Neuronal stem cell (in vitro differentiated cells): ENCODE results near the gene NHERF1.

Experiments
- DNase-seq: peaks from one replicate; pipeline ENCODE4 v3.0.0-alpha.2; 2013; ENCODE audit warnings: low spot score
- H2AFZ ChIP-seq: one replicate; pipeline ENCODE4 v1.6.1; 2013; ENCODE audit warnings: mild to moderate bottlenecking, low read length, inconsistent platforms
- H2AK5ac ChIP-seq: 2 replicates; pipeline ENCODE4 v1.6.1; 2013; ENCODE audit warnings: low read depth, mild to moderate bottlenecking, inconsistent platforms, low read length, moderate library complexity, mixed read lengths
- H2BK120ac ChIP-seq: 2 replicates; pipeline ENCODE4 v1.6.1; 2013; ENCODE audit warnings: low read depth, mild to moderate bottlenecking, inconsistent platforms, low read length, moderate library complexity, mixed read lengths
- H2BK12ac ChIP-seq: one replicate; pipeline ENCODE4 v1.6.1; 2013; ENCODE audit warnings: low read length, inconsistent platforms
- H2BK15ac ChIP-seq: 2 replicates; pipeline ENCODE4 v1.6.1; 2013; ENCODE audit warnings: mild to moderate bottlenecking, low read length, inconsistent platforms, mixed read lengths
- H2BK5ac ChIP-seq: one replicate; pipeline ENCODE4 v1.6.1; 2013; ENCODE audit warnings: inconsistent platforms, mild to moderate bottlenecking, low read length, moderate library complexity
- H3K14ac ChIP-seq: one replicate; pipeline ENCODE4 v1.6.1; 2013; ENCODE audit warnings: low read length, inconsistent platforms
- H3K18ac ChIP-seq: 2 replicates; pipeline ENCODE4 v1.6.1; 2013; ENCODE audit warnings: low read length, inconsistent platforms
- H3K23ac ChIP-seq: 2 replicates; pipeline ENCODE4 v1.6.1; 2013; ENCODE audit warnings: low read depth, mild to moderate bottlenecking, mixed read lengths, low read length, inconsistent platforms; ENCODE audit not compliant: poor library complexity
- H3K27ac ChIP-seq: replicated peaks from 3 replicates; pipeline ENCODE4 v1.5.1; 2013; ENCODE audit warnings: low read length, inconsistent platforms
- H3K27me3 ChIP-seq, 3 experiments: 2 replicates each; pipeline ENCODE4 v1.6.1; 2013; ENCODE audit warnings: low read length in 3 of 3, mild to moderate bottlenecking in 2 of 3, inconsistent platforms in 1 of 3, low read depth in 1 of 3, mixed read lengths in 1 of 3, moderate library complexity in 1 of 3; ENCODE audit not compliant: control insufficient read depth in 3 of 3, insufficient read depth in 3 of 3
- H3K36me3 ChIP-seq, 2 donors: replicated peaks in 1 of 2; 2 replicates each; pipeline ENCODE4 v1.6.1; 2013; ENCODE audit warnings: low read length in 2 of 2; ENCODE audit not compliant: control insufficient read depth in 2 of 2, insufficient read depth in 2 of 2
- H3K4ac ChIP-seq: 2 replicates; pipeline ENCODE4 v1.6.1; 2013; ENCODE audit warnings: inconsistent platforms, mild to moderate bottlenecking, low read length, moderate library complexity
- H3K4me1 ChIP-seq, 2 donors: 1 replicate in 1 of 2; 2 replicates in 1 of 2; pipeline ENCODE4 v1.6.1; 2013; ENCODE audit warnings: low read length in 2 of 2, low read depth in 1 of 2; ENCODE audit not compliant: control insufficient read depth in 2 of 2, insufficient read depth in 1 of 2
- H3K4me2 ChIP-seq: one replicate; pipeline ENCODE4 v1.6.1; 2013; ENCODE audit warnings: mild to moderate bottlenecking, low read length, inconsistent platforms; ENCODE audit not compliant: insufficient read depth, poor library complexity, severe bottlenecking
- H3K4me3 ChIP-seq, 2 donors: 2 replicates each; pipeline ENCODE4 v1.5.1; 2013; ENCODE audit warnings: low read length in 2 of 2, mild to moderate bottlenecking in 2 of 2, inconsistent platforms in 1 of 2, moderate library complexity in 1 of 2
- H3K79me1 ChIP-seq: one replicate; pipeline ENCODE4 v1.6.1; 2013; ENCODE audit warnings: low read depth, mild to moderate bottlenecking, inconsistent platforms, low read length, moderate library complexity
- H3K9ac ChIP-seq: one replicate; pipeline ENCODE4 v1.6.1; 2013; ENCODE audit warnings: mild to moderate bottlenecking, low read depth, low read length, inconsistent platforms; ENCODE audit not compliant: poor library complexity
- H3K9me3 ChIP-seq, 2 donors: replicated peaks in 1 of 2; 2 replicates each; pipeline versions ENCODE3 to v1.6.1; 2013; ENCODE audit warnings: low read length in 2 of 2, mild to moderate bottlenecking in 2 of 2, inconsistent platforms in 1 of 2, low read depth in 1 of 2, mixed read lengths in 1 of 2, moderate library complexity in 1 of 2; ENCODE audit not compliant: control insufficient read depth in 2 of 2, insufficient read depth in 1 of 2
- H4K8ac ChIP-seq: one replicate; pipeline ENCODE4 v1.6.1; 2013; ENCODE audit warnings: low read depth, mild to moderate bottlenecking, inconsistent platforms, low read length, moderate library complexity
- H4K91ac ChIP-seq: one replicate; pipeline ENCODE4 v1.6.1; 2013; ENCODE audit warnings: low read length, low read depth, mild to moderate bottlenecking, inconsistent platforms; ENCODE audit not compliant: poor library complexity
- WGBS, 2 donors: extraction: QIAGEN DNeasy Blood & Tissue Kit; methylation state at CpG; one replicate each; pipeline ENCODE4 v1.1.7; 2013; ENCODE audit warnings: missing lambda C conversion rate in 2 of 2, mixed read lengths in 1 of 2; ENCODE audit not compliant: insufficient read length in 2 of 2, insufficient replicate concordance in 1 of 2; ENCODE audit errors: extremely low coverage in 2 of 2; 5-methylcytosine and 5-hydroxymethylcytosine counted together

The NHERF1 gene

GRCh38 chr17:74777901-74778515, 29.6 kb downstream of the NHERF1 start:
- no peak overlapping the region for H2BK120ac ChIP-seq
- peaks cover 8 to 17% of the 10 kb centered on the region in 2 donors for H3K4me1 ChIP-seq
- peaks cover 16 to 35% of the 10 kb centered on the region in 2 donors for H3K36me3 ChIP-seq
- no peak overlapping the region for H3K18ac ChIP-seq
- no peak overlapping the region for H3K4ac ChIP-seq
- no peak overlapping the region for H2BK15ac ChIP-seq
- no CpG with 5 or more reads among the region's 6 CpGs for WGBS, 2 donors
- H2AFZ ChIP-seq, result no peak overlapping the region
- no peak for DNase-seq
- H3K9me3 ChIP-seq, result peaks cover 0 to 2% of the 10 kb centered on the region in 2 donors
- no peak overlapping the region for H3K4me2 ChIP-seq
- H3K27ac ChIP-seq, result no peak overlapping the region
- H3K4me3 ChIP-seq, result peak overlapping the region in 1 of 2 donors; percentile 12
- H4K8ac ChIP-seq, result no peak overlapping the region
- H3K9ac ChIP-seq, result no peak overlapping the region
- H3K14ac ChIP-seq, result no peak overlapping the region
- H2AK5ac ChIP-seq, result no peak overlapping the region
- peaks cover 7% of the 10 kb centered on the region for H3K79me1 ChIP-seq
- H3K27me3 ChIP-seq, result no peaks in the 10 kb centered on the region
- no peak overlapping the region for H4K91ac ChIP-seq
- H3K23ac ChIP-seq, result no peak overlapping the region
- no peak overlapping the region for H2BK12ac ChIP-seq
- no peak overlapping the region for H2BK5ac ChIP-seq

DNA sequence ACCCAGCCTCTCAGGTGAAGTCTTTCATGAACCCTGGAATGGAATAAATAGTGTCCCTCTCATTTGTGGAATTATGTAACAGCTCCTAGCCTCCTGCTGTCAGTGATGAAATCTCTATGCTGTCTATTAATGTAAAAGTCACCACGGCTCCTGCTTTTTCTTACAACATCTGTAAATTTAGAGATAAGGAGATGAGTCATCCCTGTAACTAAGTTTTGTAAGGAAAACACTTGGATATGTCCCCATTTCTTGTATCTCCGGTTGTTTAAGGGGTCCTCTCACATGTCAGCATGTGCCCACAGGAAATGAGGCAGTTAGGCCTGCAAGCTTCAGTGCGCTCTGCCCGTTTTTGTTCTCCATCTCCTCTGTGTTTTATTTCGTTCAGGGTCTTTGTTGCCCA, 30.5 kb downstream of the NHERF1 start:
- Histone ChIP-seq H2AFZ (no peak overlapping the region), H2BK5ac (no peak overlapping the region), H3K36me3 (peaks cover 9 to 27% of the 10 kb centered on the region in 2 donors), H3K14ac (no peak overlapping the region), H2BK12ac (no peak overlapping the region), H2AK5ac (no peak overlapping the region), H3K4ac (no peak overlapping the region), H3K18ac (no peak overlapping the region), H4K8ac (no peak overlapping the region), H3K4me1 (peaks cover 8 to 14% of the 10 kb centered on the region in 2 donors), H3K79me1 (peaks cover 7% of the 10 kb centered on the region), H3K4me2 (no peak overlapping the region), H3K4me3 (no peak overlapping the region), H4K91ac (no peak overlapping the region), H3K23ac (no peak overlapping the region), H3K9ac (no peak overlapping the region), H3K9me3 (peaks cover 0 to 2% of the 10 kb centered on the region in 2 donors), H2BK120ac (no peak overlapping the region), H3K27ac (no peak overlapping the region), H3K27me3 (no peaks in the 10 kb centered on the region), H2BK15ac (no peak overlapping the region)
- no peak for DNase-seq
- no CpG with 5 or more reads among the region's 5 CpGs for WGBS, 2 donors

DNA sequence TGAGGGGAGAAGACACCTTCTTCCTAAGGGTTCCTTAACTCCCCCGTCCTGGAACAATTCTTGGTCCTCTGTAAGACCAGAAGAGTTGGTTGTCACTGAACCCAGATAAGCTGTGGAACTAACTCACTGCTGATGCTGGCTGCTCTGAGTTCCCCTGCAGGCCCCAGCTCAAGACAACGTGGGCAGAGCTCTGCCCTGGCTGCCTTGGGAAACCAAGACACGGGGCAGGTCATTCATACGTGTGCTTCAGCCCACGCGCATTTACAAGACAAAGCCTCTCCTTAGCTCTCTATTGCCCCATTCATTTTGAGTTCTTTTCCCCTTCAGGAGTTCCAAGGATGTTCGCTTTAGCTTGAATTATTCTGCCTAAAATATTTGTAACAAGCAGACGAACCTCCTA, 31.1 kb downstream of the NHERF1 start:
- Histone ChIP-seq H3K9me3 (peaks cover 0 to 2% of the 10 kb centered on the region in 2 donors), H3K23ac (no peak overlapping the region), H3K36me3 (peaks cover 9 to 24% of the 10 kb centered on the region in 2 donors), H4K8ac (no peak overlapping the region), H3K4ac (no peak overlapping the region), H2AFZ (no peak overlapping the region), H2AK5ac (no peak overlapping the region), H2BK12ac (no peak overlapping the region), H3K4me1 (peaks cover 8 to 13% of the 10 kb centered on the region in 2 donors), H3K18ac (no peak overlapping the region), H3K9ac (no peak overlapping the region), H2BK5ac (no peak overlapping the region), H3K14ac (no peak overlapping the region), H3K4me2 (no peak overlapping the region), H3K4me3 (no peak overlapping the region), H3K79me1 (peaks cover 7% of the 10 kb centered on the region), H3K27ac (no peak overlapping the region), H3K27me3 (no peaks in the 10 kb centered on the region), H4K91ac (no peak overlapping the region), H2BK15ac (no peak overlapping the region), H2BK120ac (no peak overlapping the region)
- no peak for DNase-seq
- no CpG with 5 or more reads among the region's 8 CpGs for WGBS, 2 donors

GRCh38 chr17:74779948-74780400, 31.5 kb downstream of the NHERF1 start:
- Histone ChIP-seq H4K8ac (no peak overlapping the region), H2BK15ac (no peak overlapping the region), H2BK12ac (no peak overlapping the region), H2BK120ac (no peak overlapping the region), H2AFZ (no peak overlapping the region), H2AK5ac (no peak overlapping the region), H3K9ac (no peak overlapping the region), H3K4me3 (no peak overlapping the region), H3K4me2 (no peak overlapping the region), H3K4ac (no peak overlapping the region), H4K91ac (no peak overlapping the region), H3K14ac (no peak overlapping the region), H3K36me3 (peaks cover 9 to 24% of the 10 kb centered on the region in 2 donors), H3K27ac (no peak overlapping the region), H3K23ac (no peak overlapping the region), H3K79me1 (peaks cover 7% of the 10 kb centered on the region), H3K4me1 (peaks cover 8 to 13% of the 10 kb centered on the region in 2 donors), H3K27me3 (no peaks in the 10 kb centered on the region), H3K9me3 (peaks cover 0 to 2% of the 10 kb centered on the region in 2 donors), H2BK5ac (no peak overlapping the region), H3K18ac (no peak overlapping the region)
- no CpG with 5 or more reads among the region's 11 CpGs for WGBS, 2 donors
- no peak for DNase-seq
